ENCODE data around the gene OST4.

DNA sequence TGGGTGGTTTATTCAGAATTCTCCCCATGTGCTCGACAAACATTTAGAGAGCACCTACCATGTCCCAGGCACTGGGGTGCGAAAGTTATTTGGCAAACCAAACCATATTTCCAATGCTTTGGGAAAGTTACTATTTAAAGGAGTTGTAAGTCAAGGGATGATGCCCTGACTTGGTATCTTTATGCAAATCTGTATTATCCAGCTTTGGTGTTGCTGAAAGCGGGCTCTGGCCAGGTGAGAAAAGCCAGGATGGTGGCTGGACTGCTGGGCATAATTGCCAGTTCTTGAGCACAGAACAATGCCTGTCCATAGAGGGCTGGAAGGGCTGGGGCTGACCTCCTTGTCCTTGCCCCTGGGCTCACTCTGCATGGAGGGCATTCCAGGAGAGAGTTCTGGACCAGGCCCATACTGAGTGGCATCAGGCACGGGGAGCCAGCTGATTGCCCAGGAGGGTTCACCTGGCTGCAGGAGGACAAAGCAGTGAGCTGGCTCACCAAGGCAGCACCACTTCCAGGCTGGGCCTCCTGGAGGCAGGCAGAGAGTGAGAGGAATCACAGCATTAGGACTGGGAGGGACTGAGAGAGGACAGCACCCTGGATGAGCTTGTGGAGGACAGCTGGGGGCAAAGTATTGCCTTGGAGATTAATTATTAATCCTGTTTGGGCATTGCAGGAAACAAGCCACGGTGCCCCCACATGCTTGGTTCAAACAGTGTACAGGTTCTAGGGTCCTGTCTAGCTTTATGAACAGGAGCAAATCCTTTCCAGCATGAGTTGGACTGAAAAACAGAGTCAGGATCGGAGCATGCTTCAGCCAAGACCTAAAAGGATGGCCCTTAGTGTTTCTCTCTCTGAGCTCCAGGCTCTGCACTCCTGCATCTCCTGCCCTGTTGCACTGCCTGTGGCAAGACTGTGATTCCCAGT is 22.2 kb upstream of the OST4 start:
- TF ChIP-seq POLR2A (IDR thresholded peaks at IDR 0.05; ENCODE audit: low read length) (no peak), GATA1 (IDR thresholded peaks at IDR 0.05; ENCODE audit: low read depth, low read length) (no peak)
